HEK293T (cell line): ENCODE measurements around the gene ADCY1.
"Not testable (repeated sequence)": the region's sequence is repeated elsewhere in the genome, so short reads cannot be mapped to it uniquely, and the experiment has no call there.

ENCODE experiments used
- BHLHE40 ChIP-seq: fragments of 450-650 bp; IDR thresholded peaks from 2 replicates; pipeline ENCODE4 v1.6.1; 2016; ENCODE audit warnings: mild to moderate bottlenecking, moderate library complexity, borderline replicate concordance
- CTBP1 ChIP-seq: fragments of 450-650 bp; IDR thresholded peaks from 2 replicates; pipeline ENCODE4 v1.6.1; 2016; ENCODE audit warnings: borderline replicate concordance
- FOXK2 ChIP-seq: fragments of 450-650 bp; IDR thresholded peaks from 2 replicates; pipeline ENCODE4 v1.6.1; 2016; ENCODE audit warnings: mild to moderate bottlenecking
- HDGF ChIP-seq: fragments of 450-650 bp; IDR thresholded peaks from 2 replicates; pipeline ENCODE4 v1.6.1; 2017; ENCODE audit warnings: antibody characterized with exemption, borderline replicate concordance
- TF ChIP-seq, protein P1 (sequence below): fragments of 450-650 bp; IDR thresholded peaks from 2 replicates; pipeline ENCODE4 v1.6.1; 2016

DNA sequence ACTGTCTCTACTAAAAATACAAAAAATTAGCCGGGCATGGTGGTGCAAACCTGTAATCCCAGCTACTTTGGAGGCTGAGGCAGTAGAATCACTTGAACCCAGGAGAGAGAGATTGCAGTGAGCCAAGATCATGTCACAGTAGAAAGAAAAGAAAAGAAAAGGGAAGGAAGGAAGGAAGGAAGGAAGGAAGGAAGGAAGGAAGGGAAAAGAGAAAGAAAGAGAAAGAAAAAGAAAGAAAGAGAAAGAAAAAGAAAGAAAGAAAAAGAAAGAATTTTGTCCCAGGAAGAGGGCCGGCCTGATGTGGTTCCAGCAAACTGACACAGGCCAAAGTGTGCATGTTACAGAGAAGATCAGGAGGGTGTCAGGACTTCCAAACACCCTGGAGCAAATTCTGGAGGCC, 151.1 kb downstream of the ADCY1 start:
- not testable (repeated sequence) for TF ChIP-seq FOXK2, CTBP1, BHLHE40, HDGF
- TF ChIP-seq, protein P1, sequence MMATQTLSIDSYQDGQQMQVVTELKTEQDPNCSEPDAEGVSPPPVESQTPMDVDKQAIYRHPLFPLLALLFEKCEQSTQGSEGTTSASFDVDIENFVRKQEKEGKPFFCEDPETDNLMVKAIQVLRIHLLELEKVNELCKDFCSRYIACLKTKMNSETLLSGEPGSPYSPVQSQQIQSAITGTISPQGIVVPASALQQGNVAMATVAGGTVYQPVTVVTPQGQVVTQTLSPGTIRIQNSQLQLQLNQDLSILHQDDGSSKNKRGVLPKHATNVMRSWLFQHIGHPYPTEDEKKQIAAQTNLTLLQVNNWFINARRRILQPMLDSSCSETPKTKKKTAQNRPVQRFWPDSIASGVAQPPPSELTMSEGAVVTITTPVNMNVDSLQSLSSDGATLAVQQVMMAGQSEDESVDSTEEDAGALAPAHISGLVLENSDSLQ = not testable (repeated sequence)
